PC-3 (cell line): Measurements from ENCODE around the gene NCR2. TPM values are rescaled to one million over a fixed set of nuclear protein-coding genes. Genes with fewer than 3 reads are reported as not detected.

Source experiments
- ATAC-seq: fragments of 200-7000 bp; cut with Tn5 transposase; 2 replicates; pipeline ENCODE4 v1.9.1; 2020; ENCODE audit warnings: mild to moderate bottlenecking, moderate library complexity
- BruUV-seq: library from RNA; stranded (reverse); fragments of 400-500 nt; replicated peaks from 2 replicates; lab custom pipeline; 2021; lab: Mats Ljungman, UMichigan
- CTCF ChIA-PET: fragments of 300-600 bp; sonication (Branson Sonifier 250); formaldehyde crosslinking; loops from one replicate; lab custom pipeline; 2022; ENCODE audit warnings: antibody characterized with exemption; lab: Charles Lee
- POLR2A ChIA-PET: fragments of 300-600 bp; sonication (Branson Sonifier 250); formaldehyde crosslinking; loops from one replicate; lab custom pipeline; 2022; ENCODE audit warnings: antibody characterized with exemption; ENCODE audit not compliant: unreplicated experiment; lab: Charles Lee
- DNase-seq: peaks from one replicate; pipeline ENCODE4 v3.0.0-alpha.2; 2015
- H2AFZ ChIP-seq: fragments of 300-600 bp; sonication (generic); 2 replicates; pipeline ENCODE4 v1.6.0; 2016; ENCODE audit warnings: antibody characterized with exemption, low read length
- H3F3A ChIP-seq: fragments of 300-600 bp; sonication (generic); one replicate; pipeline ENCODE4 v1.6.0; 2017; ENCODE audit warnings: antibody characterized with exemption, low read length, control low read depth, mild to moderate bottlenecking; ENCODE audit not compliant: unreplicated experiment
- H3K27ac ChIP-seq: fragments of 300-600 bp; sonication (generic); 2 replicates; pipeline ENCODE4 v1.5.1; 2016; ENCODE audit warnings: mild to moderate bottlenecking, low read length
- H3K27me3 ChIP-seq: fragments of 300-600 bp; sonication (generic); 2 replicates; pipeline ENCODE4 v1.6.1; 2016; ENCODE audit warnings: low read length, mixed read lengths
- H3K36me3 ChIP-seq: fragments of 300-600 bp; sonication (generic); 2 replicates; pipeline ENCODE4 v1.6.1; 2016; ENCODE audit warnings: low read depth, mixed run types, low read length, mixed read lengths
- H3K4me1 ChIP-seq: fragments of 300-600 bp; sonication (generic); 2 replicates; pipeline ENCODE4 v1.5.1; 2016; ENCODE audit warnings: low read length; ENCODE audit not compliant: insufficient read depth
- H3K4me2 ChIP-seq: fragments of 300-600 bp; sonication (generic); 2 replicates; pipeline ENCODE4 v1.6.0; 2016; ENCODE audit warnings: low read length
- H3K4me3 ChIP-seq: fragments of 300-600 bp; sonication (generic); 2 replicates; pipeline ENCODE4 v1.5.1; 2016; ENCODE audit warnings: mild to moderate bottlenecking, low read length, mixed read lengths
- H3K79me2 ChIP-seq: fragments of 300-600 bp; sonication (generic); 2 replicates; pipeline ENCODE4 v1.6.1; 2017; ENCODE audit warnings: low read length, mixed read lengths
- H3K9ac ChIP-seq: fragments of 300-600 bp; sonication (generic); 2 replicates; pipeline ENCODE4 v1.6.0; 2016; ENCODE audit warnings: mild to moderate bottlenecking, low read length
- H3K9me2 ChIP-seq: fragments of 300-600 bp; sonication (generic); replicated peaks from 2 replicates; pipeline ENCODE4 v1.6.1; 2016; ENCODE audit warnings: mixed run types, low read length, mixed read lengths
- H3K9me3 ChIP-seq: fragments of 300-600 bp; sonication (generic); 2 replicates; pipeline ENCODE4 v1.6.1; 2016; ENCODE audit warnings: low read length, mixed read lengths
- H4K20me1 ChIP-seq: fragments of 300-600 bp; sonication (generic); 2 replicates; pipeline ENCODE4 v1.6.1; 2016; ENCODE audit warnings: low read length, mixed read lengths
- EZH2 ChIP-seq: fragments of 300-600 bp; sonication (generic); IDR thresholded peaks from one replicate; pipeline ENCODE4 v1.6.1; 2017; ENCODE audit warnings: antibody characterized with exemption, mild to moderate bottlenecking, low read length; ENCODE audit not compliant: unreplicated experiment
- EZH2phosphoT487 ChIP-seq: fragments of 300-600 bp; sonication (generic); IDR thresholded peaks from 2 replicates; pipeline ENCODE4 v1.6.1; 2018; ENCODE audit warnings: mild to moderate bottlenecking, antibody characterized with exemption, low read length, borderline replicate concordance
- intact Hi-C: fragments of 100-400 bp; cut with micrococcal nuclease; formaldehyde crosslinking; loops from 2 replicates; pipeline ENCODE4 v1.9.0; 2023
- total RNA-seq: library from RNA; depleted of rRNA; stranded (reverse); fragments of >200 nt; gene quantifications from 2 replicates; pipeline ENCODE4 v1.2.3, GENCODE V29; 2014
- TF ChIP-seq, protein P1 (sequence below): fragments of 300-600 bp; sonication (generic); conservative IDR thresholded peaks from 2 replicates; pipeline ENCODE4 v1.5.1; 2017; ENCODE audit warnings: antibody characterized with exemption, low read depth, mild to moderate bottlenecking, low read length

Gene NCR2
- total RNA-seq, 1 experiment from 2014 or later = not detected

GRCh38 chr6:41359617-41360313 lies 24.4 kb downstream of the NCR2 start:
- Histone ChIP-seq H2AFZ (no peak overlapping the region), H3K27me3 (peaks cover 71% of the 10 kb centered on the region), H3K4me3 (no peak overlapping the region), H3F3A (no peaks in the 10 kb centered on the region), H3K79me2 (no peaks in the 10 kb centered on the region), H3K4me2 (no peak overlapping the region), H3K36me3 (no peaks in the 10 kb centered on the region), H3K27ac (no peak overlapping the region), H3K9me2 (no peaks in the 10 kb centered on the region), H3K4me1 (no peaks in the 10 kb centered on the region), H3K9ac (no peak overlapping the region), H4K20me1 (no peaks in the 10 kb centered on the region), H3K9me3 (peaks cover 15% of the 10 kb centered on the region)
- TF ChIP-seq EZH2 = no peak
- ChIA-PET CTCF (no interaction called here), POLR2A (no interaction called here)
- intact Hi-C loops = no loop called here
- BruUV-seq = no TSS peak
- ATAC-seq = no peak
- DNase-seq = no peak

DNA sequence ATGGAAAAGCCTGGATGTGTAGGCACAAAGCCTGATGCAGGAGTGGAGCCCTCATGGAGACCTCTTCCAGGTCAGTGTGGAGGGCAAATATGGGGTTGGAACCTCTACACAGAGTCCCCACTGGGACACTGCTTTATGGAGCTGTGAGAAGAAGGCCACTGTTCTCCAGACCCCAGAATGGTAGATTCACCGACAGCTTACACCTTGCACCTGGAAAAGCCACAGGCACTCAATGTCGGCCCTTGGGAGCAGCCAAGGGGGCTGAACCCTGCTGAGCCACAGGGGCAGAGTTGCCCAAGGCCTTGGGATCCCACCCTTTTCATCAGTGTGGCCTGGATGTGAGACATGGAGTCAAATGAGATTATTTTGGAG lies 24.9 kb downstream of the NCR2 start:
- Histone ChIP-seq H3K9ac (no peak overlapping the region), H3K36me3 (no peaks in the 10 kb centered on the region), H3K9me2 (no peaks in the 10 kb centered on the region), H3K27ac (no peak overlapping the region), H3F3A (no peaks in the 10 kb centered on the region), H3K4me2 (no peak overlapping the region), H3K9me3 (peaks cover 15% of the 10 kb centered on the region), H3K4me1 (no peaks in the 10 kb centered on the region), H3K27me3 (peaks cover 75% of the 10 kb centered on the region), H3K79me2 (no peaks in the 10 kb centered on the region), H3K4me3 (no peak overlapping the region), H4K20me1 (no peaks in the 10 kb centered on the region), H2AFZ (no peak overlapping the region)
- DNase-seq (no peak), ATAC-seq (no peak)
- ChIA-PET CTCF (no interaction called here), POLR2A (no interaction called here)
- no TSS peak for BruUV-seq
- no peak for TF ChIP-seq EZH2
- TF ChIP-seq, protein P1, sequence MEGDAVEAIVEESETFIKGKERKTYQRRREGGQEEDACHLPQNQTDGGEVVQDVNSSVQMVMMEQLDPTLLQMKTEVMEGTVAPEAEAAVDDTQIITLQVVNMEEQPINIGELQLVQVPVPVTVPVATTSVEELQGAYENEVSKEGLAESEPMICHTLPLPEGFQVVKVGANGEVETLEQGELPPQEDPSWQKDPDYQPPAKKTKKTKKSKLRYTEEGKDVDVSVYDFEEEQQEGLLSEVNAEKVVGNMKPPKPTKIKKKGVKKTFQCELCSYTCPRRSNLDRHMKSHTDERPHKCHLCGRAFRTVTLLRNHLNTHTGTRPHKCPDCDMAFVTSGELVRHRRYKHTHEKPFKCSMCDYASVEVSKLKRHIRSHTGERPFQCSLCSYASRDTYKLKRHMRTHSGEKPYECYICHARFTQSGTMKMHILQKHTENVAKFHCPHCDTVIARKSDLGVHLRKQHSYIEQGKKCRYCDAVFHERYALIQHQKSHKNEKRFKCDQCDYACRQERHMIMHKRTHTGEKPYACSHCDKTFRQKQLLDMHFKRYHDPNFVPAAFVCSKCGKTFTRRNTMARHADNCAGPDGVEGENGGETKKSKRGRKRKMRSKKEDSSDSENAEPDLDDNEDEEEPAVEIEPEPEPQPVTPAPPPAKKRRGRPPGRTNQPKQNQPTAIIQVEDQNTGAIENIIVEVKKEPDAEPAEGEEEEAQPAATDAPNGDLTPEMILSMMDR = no peak
- no peak for TF ChIP-seq EZH2phosphoT487
- intact Hi-C loops = no loop called here

DNA sequence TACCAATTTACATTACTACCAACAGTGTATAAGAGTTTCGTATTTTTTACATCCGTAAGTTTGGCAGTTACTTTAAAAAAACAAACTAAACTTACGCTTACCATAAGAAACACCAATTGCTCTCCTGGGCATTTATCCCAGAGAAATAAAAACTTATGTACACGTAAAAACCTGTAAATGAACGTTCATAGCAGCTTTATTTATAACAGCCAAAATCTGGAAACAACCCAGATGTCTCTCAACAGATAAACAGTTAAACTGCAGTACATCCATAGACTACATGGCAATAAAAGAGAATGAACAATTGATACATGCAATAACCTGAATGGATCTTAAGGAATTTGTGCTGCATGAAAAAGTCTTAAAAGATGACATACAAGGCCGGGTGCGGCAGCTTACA lies 30.7 kb downstream of the NCR2 start:
- Histone ChIP-seq H3K4me2 (no peak overlapping the region), H3K9ac (no peak overlapping the region), H2AFZ (no peak overlapping the region), H3K9me3 (0 out of 2 replicates have a peak, but pooled peaks cover 7% of the 10 kb centered on the region), H4K20me1 (no peaks in the 10 kb centered on the region), H3K27me3 (peaks cover 58% of the 10 kb centered on the region), H3K36me3 (no peaks in the 10 kb centered on the region; the same call in 1 of the 2 replicates), H3K4me1 (peaks cover 5% of the 10 kb centered on the region; the same call in 1 of the 2 replicates), H3K79me2 (no peaks in the 10 kb centered on the region), H3K4me3 (no peak overlapping the region), H3K27ac (no peak overlapping the region), H3K9me2 (no peaks in the 10 kb centered on the region), H3F3A (no peaks in the 10 kb centered on the region)
- ATAC-seq = no peak
- no TSS peak for BruUV-seq
- POLR2A ChIA-PET = no interaction called here
- TF ChIP-seq EZH2phosphoT487 (no peak), EZH2 (no peak)
- TF ChIP-seq, protein P1 = no peak
- CTCF ChIA-PET = no interaction called here
- no peak for DNase-seq
- intact Hi-C loops = loop anchor here (5.0 kb wide), 1 partner anchor 421 kb away; the partner anchor contains the start of gene TOMM6
